COR-L47 (cell line): ENCODE measurements around the gene DEPDC1B.
A peak's percentile ranks its signal among the peaks of the same experiment; 100 is the strongest.
"Not testable (repeated sequence)": the region's sequence is repeated elsewhere in the genome, so short reads cannot be mapped to it uniquely, and the experiment has no call there.

Source experiments
- DNase-seq: peaks from one replicate; lab custom pipeline; 2025; lab: John Stamatoyannopoulos, UW

The DEPDC1B gene, protein sequence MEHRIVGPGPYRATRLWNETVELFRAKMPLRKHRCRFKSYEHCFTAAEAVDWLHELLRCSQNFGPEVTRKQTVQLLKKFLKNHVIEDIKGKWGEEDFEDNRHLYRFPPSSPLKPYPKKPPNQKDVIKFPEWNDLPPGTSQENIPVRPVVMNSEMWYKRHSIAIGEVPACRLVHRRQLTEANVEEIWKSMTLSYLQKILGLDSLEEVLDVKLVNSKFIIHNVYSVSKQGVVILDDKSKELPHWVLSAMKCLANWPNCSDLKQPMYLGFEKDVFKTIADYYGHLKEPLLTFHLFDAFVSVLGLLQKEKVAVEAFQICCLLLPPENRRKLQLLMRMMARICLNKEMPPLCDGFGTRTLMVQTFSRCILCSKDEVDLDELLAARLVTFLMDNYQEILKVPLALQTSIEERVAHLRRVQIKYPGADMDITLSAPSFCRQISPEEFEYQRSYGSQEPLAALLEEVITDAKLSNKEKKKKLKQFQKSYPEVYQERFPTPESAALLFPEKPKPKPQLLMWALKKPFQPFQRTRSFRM

DNA sequence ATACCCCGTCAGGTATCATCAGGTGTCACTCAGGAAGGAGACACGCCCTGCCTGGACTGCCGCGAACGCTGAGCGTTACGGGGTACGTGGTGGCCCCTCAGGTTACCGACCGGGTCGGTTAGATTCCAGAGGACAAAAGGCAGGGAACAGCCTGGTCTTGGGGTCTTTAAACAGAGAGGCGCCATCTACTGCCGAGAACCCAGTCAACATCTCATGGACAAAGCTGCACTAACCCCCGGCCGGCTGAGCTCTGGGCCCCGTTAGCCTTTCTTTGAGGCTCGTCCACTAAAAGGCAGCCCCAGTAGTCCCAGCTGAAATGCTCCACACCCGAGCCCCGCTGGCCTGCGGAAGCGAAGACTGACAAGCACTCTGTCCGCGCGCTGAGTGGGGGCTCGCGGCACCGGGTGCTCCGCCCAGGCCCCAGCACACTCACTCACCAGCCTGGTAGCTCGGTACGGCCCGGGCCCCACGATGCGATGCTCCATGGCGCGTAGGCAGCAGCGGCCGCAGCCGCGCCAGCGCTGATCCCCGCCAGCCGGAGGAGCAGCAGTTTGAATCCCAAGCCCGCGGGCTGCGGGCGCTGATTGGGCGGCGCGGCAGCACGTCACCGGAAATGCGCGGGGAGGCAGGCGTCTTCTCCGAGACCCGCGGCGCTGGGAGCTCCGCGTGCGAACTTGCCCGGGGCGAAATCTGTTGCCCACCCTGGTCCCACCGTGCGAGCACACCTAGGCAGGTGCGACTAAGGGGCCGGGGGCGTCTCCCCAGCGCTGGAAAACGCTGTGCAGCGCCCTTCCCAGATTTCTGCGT is at the start of gene DEPDC1B:
TSS of gene DEPDC1B (minus strand) at position 558 of the 807 bp plus-strand sequence. CDS start at position 485, 73 bp downstream.
- DNase-seq: peak; percentile 90

GRCh38 chr5:60744682-60745081 is 44.7 kb upstream of the DEPDC1B start:
- no peak for DNase-seq

GRCh38 chr5:60743511-60744314 is 43.7 kb upstream of the DEPDC1B start:
- no peak for DNase-seq

GRCh38 chr5:60740322-60740721 is 40.4 kb upstream of the DEPDC1B start:
- no peak for DNase-seq

GRCh38 chr5:60738933-60739332 is 39.0 kb upstream of the DEPDC1B start:
- no peak for DNase-seq

GRCh38 chr5:60738461-60738860 is 38.5 kb upstream of the DEPDC1B start:
- no peak for DNase-seq

GRCh38 chr5:60730858-60731257 is 30.9 kb upstream of the DEPDC1B start:
- DNase-seq: not testable (repeated sequence)

DNA sequence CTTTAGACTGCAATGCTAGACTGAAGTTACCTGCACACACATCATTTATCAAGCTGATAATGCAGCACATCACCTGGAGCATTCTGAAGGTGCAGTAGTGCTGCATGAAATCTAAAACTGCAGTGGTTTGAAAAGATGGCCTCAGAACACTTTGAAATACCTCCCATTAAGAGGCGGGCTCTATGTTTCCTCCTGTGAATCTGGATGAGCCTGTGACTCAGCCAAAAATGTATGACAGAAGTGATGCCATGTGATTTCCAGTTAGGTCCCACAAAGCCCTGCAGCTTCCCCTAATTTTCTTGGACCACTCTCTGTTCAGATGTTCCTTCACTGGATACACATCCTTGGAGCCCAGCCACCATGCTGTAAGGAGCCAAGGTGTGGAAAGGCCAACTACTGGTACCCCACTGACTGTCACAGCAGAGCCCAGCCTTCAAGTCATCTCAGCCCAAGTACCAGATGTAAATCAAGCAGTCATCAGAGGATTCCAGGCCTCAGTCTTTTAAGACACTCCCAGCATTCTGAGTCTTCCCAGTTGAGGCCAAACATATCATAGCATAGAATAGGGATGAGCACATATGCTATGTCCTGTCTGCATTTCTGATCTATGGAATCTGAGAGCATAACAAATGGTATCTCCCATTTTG is 27.2 kb upstream of the DEPDC1B start:
- DNase-seq: no peak

DNA sequence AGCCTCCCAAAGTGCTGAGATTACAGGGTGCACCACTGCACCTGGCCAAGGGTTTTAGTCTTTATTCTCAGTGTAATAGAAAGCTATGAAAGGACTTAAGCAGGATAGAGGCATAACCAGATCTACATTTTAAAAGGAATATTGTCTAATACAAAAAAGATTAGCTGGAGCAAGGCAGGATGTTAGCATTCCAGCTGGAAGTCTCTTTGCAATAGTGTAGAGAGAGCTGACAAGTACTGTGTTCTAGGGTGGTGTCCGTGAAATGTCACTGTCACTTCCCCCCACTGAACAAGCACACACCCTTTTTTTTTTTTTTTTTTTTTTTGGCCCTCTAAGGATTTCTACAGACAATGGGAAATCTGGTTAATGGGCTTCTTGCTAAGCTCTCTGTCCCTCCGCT is 24.2 kb upstream of the DEPDC1B start:
- no peak for DNase-seq

DNA sequence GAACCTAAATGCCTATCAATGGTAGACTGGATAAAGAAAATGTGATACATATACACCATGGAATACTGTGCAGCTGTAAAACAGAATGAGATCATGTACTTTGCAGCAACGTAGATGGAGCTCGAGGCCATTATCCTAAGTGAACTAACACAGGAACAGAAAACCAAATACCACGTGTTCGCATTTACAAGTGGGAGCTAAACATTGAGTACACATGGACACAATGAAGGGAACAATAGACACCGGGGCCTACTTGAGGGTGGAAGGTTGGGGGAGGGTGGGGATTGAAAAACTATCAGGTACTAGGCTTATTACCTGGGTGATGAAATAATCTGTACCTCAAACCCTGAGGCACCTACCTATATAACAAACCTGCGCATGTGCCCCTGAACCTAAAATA is 22.4 kb upstream of the DEPDC1B start:
- DNase-seq: peak; percentile 61

DNA sequence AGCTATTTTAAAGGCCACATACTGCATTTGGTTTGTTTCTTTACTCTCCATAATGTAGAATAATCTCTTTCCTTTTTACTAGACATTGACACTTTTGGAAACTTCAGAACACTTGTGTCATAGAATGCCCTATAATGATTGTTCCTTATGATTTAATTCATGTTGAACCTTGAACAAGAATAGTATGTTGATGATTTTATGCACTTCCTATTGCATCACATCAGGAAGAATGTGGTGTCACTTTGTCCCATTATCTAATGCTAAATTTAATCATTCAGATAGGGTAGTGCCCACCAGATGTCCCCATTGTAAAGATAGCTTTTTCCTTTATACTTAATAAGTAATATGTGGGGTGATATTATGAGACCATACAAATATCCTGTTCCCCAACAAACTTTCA is 19.4 kb upstream of the DEPDC1B start:
- no peak for DNase-seq

GRCh38 chr5:60718166-60718892 is 18.4 kb upstream of the DEPDC1B start:
- DNase-seq: no peak

GRCh38 chr5:60715201-60715928 is 15.4 kb upstream of the DEPDC1B start:
- DNase-seq: not testable (repeated sequence)

DNA sequence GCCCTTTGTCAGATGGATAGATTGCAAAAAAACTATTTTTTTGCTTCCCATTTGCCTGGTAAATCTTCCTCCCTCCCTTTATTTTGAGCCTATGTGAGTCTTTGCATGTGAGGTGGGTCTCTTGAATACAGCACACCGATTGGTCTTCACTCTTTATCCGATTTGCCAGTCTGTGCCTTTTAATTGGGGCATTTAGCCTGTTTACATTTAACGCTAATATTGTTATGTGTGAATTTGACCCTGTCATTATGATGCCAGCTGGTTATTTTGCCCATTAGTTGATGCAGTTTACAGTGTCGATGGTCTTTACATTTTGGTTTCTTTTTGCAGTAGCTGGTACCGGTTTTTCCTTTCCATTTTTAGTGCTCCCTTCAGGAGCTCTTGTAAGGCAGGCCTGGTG is 13.0 kb upstream of the DEPDC1B start:
- no peak for DNase-seq

GRCh38 chr5:60711892-60712291 is 11.9 kb upstream of the DEPDC1B start:
- not testable (repeated sequence) for DNase-seq

GRCh38 chr5:60710362-60710761 is 10.4 kb upstream of the DEPDC1B start:
- DNase-seq: no peak

DNA sequence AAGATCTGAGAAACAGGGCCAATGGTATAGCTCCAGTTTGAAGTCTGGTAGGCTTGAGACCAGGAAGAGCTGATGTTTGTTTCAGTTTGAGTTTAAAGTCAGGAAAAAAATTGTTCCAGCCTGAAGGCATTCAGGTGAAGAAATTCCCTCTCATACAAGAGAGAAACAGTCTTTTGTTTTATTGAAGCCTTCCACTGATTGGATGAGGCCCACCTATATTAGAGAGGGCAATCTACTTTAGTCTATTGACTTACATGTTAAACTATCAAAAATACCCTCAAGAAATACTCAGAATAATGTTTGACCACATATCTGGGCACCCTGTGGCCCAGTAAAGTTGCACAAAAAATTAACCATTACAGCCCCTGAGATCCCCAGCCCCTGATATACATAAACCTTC is 5.2 kb upstream of the DEPDC1B start:
- DNase-seq: no peak

DNA sequence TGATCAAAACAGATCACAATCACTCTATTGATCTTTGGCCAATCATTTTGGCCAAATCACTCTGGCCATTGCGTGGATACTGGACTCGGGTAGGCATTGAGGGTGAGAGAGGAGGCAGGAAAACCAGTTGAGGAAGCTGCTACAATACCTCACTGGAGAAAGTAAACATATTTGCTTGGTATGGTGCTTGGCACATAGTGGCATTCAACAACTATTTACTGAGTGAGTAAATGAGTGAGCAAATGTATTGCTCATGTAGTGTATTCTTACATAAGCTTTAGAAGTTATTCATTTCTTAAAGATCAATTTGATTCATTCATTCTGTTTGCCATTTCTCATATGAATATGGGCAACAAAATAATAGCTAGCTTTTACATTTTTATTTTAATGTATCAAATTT is 4.0 kb upstream of the DEPDC1B start:
- no peak for DNase-seq

DNA sequence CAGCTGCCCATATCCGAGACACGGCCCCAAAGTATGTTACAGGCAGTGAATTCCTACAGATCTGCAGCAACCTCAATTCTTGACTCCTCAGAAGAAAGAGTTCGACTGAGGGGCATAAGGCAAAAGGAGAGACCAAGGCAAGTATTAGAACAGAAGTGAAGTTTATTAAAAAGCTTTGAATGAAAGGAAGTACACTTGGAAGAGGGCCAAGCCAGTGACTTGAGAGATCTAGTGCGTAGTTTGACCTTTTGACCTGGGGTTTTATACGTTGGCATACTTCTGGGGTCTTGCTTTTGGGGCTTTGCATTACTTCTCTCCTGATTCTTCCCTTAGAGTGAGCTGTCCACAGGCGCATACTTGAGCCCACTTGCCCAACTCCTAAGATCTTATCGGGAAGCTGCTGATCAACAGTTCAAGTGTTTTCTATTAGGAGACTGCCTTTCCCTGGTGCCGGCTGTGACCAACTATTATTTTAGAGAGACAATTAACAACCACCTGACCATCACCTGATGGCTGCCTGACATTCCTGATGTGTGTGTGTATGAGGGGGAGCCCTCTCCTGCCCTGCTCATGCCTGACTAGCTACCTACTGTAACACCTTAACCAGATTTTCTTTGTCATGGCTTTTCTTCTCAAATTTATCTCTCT is 1.5 kb upstream of the DEPDC1B start:
- no peak for DNase-seq

DNA sequence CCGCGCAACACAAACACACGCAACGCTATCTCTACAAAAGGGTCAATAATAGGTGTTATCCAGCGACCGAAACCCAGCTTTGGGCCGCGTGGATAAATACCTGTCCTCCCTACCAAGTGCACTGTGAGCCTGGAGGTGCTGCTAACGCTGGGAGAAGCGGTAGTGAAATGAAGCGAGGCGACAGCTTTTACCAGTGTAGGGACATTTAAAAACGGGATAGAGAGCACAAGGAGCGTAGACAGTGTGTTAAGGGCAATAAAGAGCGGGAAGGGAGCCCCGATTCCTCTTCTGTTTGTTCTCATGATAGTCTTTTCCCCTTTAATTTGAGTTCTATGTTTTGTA is 421 bp upstream of the DEPDC1B start:
- no peak for DNase-seq
